ENCODE measurements around the gene CPNE7. TPM values are rescaled to one million over a fixed set of nuclear protein-coding genes. Genes with fewer than 3 reads are reported as not detected.

Gene CPNE7
- total and polyA plus RNA-seq, 2 experiments from 2014 or later, result 8.7 to 24.8 TPM

- Histone ChIP-seq H4K20me1 (ENCODE audit: insufficient read depth, poor library complexity, severe bottlenecking) (no peaks in the 10 kb centered on the region), H3K4me1 (ENCODE audit: insufficient read depth) (no peaks in the 10 kb centered on the region), H3K27ac (no peak overlapping the region), H3K79me2 (no peaks in the 10 kb centered on the region), H3K9me3 (ENCODE audit: low read depth) (no peaks in the 10 kb centered on the region), H2AFZ (no peak overlapping the region), H3K4me3 (no peak overlapping the region), H3K9me2 (replicated peaks; ENCODE audit: insufficient read depth) (no peaks in the 10 kb centered on the region), H3K27me3 (no peaks in the 10 kb centered on the region), H3K4me2 (no peak overlapping the region), H3K36me3 (replicated peaks; ENCODE audit: insufficient read depth, low read depth) (no peaks in the 10 kb centered on the region)
- no peak for TF ChIP-seq EZH2 (IDR thresholded peaks at IDR 0.05; ENCODE audit: borderline replicate concordance)
- TF ChIP-seq CTCF (IDR thresholded peaks at IDR 0.05; ENCODE audit: poor library complexity), result no peak
- TF ChIP-seq EZH2phosphoT487 (IDR thresholded peaks at IDR 0.05; ENCODE audit: low read depth, severe bottlenecking, unreplicated experiment), result no peak
- 92% methylated on average over 31 of the region's 36 CpGs for whole genome bisulfite sequencing (ENCODE audit: low lambda C conversion rate, missing lambda C conversion rate)
- no peak for DNase-seq (ENCODE audit: low spot score)
These were observed 7.8 kb downstream of the CPNE7 start for GRCh38 chr16:89583197-89583894.

- H3K9me2 ChIP-seq (replicated peaks; ENCODE audit: insufficient read depth), result no peaks in the 10 kb centered on the region
- no peak for TF ChIP-seq CTCF (IDR thresholded peaks at IDR 0.05; ENCODE audit: poor library complexity)
- no peak for TF ChIP-seq EZH2phosphoT487 (IDR thresholded peaks at IDR 0.05; ENCODE audit: low read depth, severe bottlenecking, unreplicated experiment)
- no peak for TF ChIP-seq EZH2 (IDR thresholded peaks at IDR 0.05; ENCODE audit: borderline replicate concordance)
- H4K20me1 ChIP-seq (ENCODE audit: insufficient read depth, poor library complexity, severe bottlenecking), result no peaks in the 10 kb centered on the region
- 94% methylated on average over 44 of the region's 49 CpGs for WGBS (ENCODE audit: low lambda C conversion rate, missing lambda C conversion rate)
- H3K4me2 ChIP-seq, result no peak overlapping the region
- no peaks in the 10 kb centered on the region for H3K27me3 ChIP-seq
- no peaks in the 10 kb centered on the region for H3K79me2 ChIP-seq
- no peak for DNase-seq (ENCODE audit: low spot score)
- no peaks in the 10 kb centered on the region for H3K9me3 ChIP-seq (ENCODE audit: low read depth)
- H2AFZ ChIP-seq, result no peak overlapping the region
- no peak overlapping the region for H3K27ac ChIP-seq
- no peak overlapping the region for H3K4me3 ChIP-seq
- no peaks in the 10 kb centered on the region for H3K36me3 ChIP-seq (replicated peaks; ENCODE audit: insufficient read depth, low read depth)
- no peaks in the 10 kb centered on the region for H3K4me1 ChIP-seq (ENCODE audit: insufficient read depth)
These were observed 8.5 kb downstream of the CPNE7 start for GRCh38 chr16:89583895-89584644.

GRCh38 chr16:89584768-89585549, 9.4 kb downstream of the CPNE7 start:
- Histone ChIP-seq H3K4me2 (no peak overlapping the region), H4K20me1 (ENCODE audit: insufficient read depth, poor library complexity, severe bottlenecking) (no peaks in the 10 kb centered on the region), H3K79me2 (no peaks in the 10 kb centered on the region), H3K4me3 (no peak overlapping the region), H3K9me2 (replicated peaks; ENCODE audit: insufficient read depth) (no peaks in the 10 kb centered on the region), H3K9me3 (ENCODE audit: low read depth) (no peaks in the 10 kb centered on the region), H3K27me3 (no peaks in the 10 kb centered on the region), H3K27ac (no peak overlapping the region), H3K36me3 (replicated peaks; ENCODE audit: insufficient read depth, low read depth) (no peaks in the 10 kb centered on the region), H2AFZ (no peak overlapping the region), H3K4me1 (ENCODE audit: insufficient read depth) (no peaks in the 10 kb centered on the region)
- DNase-seq (ENCODE audit: low spot score), result no peak
- TF ChIP-seq CTCF (IDR thresholded peaks at IDR 0.05; ENCODE audit: poor library complexity) (no peak), EZH2phosphoT487 (IDR thresholded peaks at IDR 0.05; ENCODE audit: low read depth, severe bottlenecking, unreplicated experiment) (no peak), EZH2 (IDR thresholded peaks at IDR 0.05; ENCODE audit: borderline replicate concordance) (no peak)
- 82% methylated on average over 21 of the region's 25 CpGs for WGBS (ENCODE audit: low lambda C conversion rate, missing lambda C conversion rate)
